Thyroid gland (tissue), 4 donors: ENCODE measurements around the gene FARS2.

Source experiments
- POLR2A ChIP-seq, 2 donors: fragments of 450-650 bp; IDR thresholded peaks; one replicate each; pipeline ENCODE4 v1.6.1; 2017; ENCODE audit warnings: antibody characterized with exemption in 2 of 2, mild to moderate bottlenecking in 2 of 2, moderate library complexity in 1 of 2
- TF ChIP-seq, protein P1 (sequence below), 6 experiments: fragments of 200-600 bp in 3 of 6; fragments of 450-650 bp in 3 of 6; sonication (generic) in 3 of 6; IDR thresholded peaks; one replicate each; pipeline ENCODE4 v1.5.1; 2016 to 2019; ENCODE audit warnings: antibody characterized with exemption in 6 of 6, mild to moderate bottlenecking in 2 of 6, inconsistent platforms in 1 of 6, moderate library complexity in 1 of 6

DNA sequence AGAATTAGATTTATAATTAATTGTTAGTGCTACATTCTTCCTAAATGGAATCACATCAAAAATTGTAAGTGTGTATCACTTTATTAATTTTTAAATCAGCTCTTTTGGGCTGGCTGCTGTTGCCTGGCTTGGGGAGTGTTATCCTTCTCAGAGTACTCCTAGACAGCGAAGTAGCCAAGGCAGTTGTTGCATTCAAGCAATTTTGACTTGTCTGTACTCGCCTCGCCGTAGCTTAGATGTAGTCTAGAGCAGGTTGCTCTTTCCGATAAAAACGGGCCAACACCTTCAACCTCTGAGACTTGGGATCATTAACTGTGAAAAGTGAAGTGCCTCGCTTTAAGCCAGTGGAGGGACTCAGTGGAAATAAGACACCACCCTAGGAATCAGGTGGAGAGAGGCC is 151.3 kb downstream of the FARS2 start:
- TF ChIP-seq, protein P1, sequence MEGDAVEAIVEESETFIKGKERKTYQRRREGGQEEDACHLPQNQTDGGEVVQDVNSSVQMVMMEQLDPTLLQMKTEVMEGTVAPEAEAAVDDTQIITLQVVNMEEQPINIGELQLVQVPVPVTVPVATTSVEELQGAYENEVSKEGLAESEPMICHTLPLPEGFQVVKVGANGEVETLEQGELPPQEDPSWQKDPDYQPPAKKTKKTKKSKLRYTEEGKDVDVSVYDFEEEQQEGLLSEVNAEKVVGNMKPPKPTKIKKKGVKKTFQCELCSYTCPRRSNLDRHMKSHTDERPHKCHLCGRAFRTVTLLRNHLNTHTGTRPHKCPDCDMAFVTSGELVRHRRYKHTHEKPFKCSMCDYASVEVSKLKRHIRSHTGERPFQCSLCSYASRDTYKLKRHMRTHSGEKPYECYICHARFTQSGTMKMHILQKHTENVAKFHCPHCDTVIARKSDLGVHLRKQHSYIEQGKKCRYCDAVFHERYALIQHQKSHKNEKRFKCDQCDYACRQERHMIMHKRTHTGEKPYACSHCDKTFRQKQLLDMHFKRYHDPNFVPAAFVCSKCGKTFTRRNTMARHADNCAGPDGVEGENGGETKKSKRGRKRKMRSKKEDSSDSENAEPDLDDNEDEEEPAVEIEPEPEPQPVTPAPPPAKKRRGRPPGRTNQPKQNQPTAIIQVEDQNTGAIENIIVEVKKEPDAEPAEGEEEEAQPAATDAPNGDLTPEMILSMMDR (IDR thresholded peaks at IDR 0.05), result no peak
- TF ChIP-seq POLR2A (IDR thresholded peaks at IDR 0.05), result no peak
